Measurements from ENCODE around the gene HOXB7. TPM values are rescaled to one million over a fixed set of nuclear protein-coding genes. Genes with fewer than 3 reads are reported as not detected.

Gene HOXB7
- total and polyA plus RNA-seq, 2 of the 13 experiments (the other 11 are each of a cell fraction or from before 2014, with no cell fraction given), result 0.04 TPM; not detected in 1

DNA sequence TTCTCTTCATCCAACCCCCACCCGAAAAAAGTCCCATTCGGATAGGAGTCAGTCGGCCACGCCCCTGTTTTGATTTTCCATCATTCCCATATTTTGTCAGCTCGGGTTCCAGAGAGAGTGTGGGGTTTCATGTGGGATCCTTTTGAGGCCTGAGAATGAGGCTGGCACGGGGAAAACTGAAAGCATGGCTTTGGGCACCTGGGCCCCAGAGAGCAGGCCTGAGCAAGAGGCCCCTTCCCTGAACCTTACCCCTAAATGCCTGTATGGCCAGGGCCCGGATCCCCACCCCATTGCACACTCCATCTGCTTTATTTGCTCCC, 28.1 kb downstream of the HOXB7 start (continued):
- TF ChIP-seq, protein P1, sequence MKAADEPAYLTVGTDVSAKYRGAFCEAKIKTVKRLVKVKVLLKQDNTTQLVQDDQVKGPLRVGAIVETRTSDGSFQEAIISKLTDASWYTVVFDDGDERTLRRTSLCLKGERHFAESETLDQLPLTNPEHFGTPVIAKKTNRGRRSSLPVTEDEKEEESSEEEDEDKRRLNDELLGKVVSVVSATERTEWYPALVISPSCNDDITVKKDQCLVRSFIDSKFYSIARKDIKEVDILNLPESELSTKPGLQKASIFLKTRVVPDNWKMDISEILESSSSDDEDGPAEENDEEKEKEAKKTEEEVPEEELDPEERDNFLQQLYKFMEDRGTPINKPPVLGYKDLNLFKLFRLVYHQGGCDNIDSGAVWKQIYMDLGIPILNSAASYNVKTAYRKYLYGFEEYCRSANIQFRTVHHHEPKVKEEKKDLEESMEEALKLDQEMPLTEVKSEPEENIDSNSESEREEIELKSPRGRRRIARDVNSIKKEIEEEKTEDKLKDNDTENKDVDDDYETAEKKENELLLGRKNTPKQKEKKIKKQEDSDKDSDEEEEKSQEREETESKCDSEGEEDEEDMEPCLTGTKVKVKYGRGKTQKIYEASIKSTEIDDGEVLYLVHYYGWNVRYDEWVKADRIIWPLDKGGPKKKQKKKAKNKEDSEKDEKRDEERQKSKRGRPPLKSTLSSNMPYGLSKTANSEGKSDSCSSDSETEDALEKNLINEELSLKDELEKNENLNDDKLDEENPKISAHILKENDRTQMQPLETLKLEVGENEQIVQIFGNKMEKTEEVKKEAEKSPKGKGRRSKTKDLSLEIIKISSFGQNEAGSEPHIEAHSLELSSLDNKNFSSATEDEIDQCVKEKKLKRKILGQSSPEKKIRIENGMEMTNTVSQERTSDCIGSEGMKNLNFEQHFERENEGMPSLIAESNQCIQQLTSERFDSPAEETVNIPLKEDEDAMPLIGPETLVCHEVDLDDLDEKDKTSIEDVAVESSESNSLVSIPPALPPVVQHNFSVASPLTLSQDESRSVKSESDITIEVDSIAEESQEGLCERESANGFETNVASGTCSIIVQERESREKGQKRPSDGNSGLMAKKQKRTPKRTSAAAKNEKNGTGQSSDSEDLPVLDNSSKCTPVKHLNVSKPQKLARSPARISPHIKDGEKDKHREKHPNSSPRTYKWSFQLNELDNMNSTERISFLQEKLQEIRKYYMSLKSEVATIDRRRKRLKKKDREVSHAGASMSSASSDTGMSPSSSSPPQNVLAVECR (CRISPR knock-in tag; IDR thresholded peaks at IDR 0.05; ENCODE audit: borderline replicate concordance), result no peak
- TF ChIP-seq, protein P2, sequence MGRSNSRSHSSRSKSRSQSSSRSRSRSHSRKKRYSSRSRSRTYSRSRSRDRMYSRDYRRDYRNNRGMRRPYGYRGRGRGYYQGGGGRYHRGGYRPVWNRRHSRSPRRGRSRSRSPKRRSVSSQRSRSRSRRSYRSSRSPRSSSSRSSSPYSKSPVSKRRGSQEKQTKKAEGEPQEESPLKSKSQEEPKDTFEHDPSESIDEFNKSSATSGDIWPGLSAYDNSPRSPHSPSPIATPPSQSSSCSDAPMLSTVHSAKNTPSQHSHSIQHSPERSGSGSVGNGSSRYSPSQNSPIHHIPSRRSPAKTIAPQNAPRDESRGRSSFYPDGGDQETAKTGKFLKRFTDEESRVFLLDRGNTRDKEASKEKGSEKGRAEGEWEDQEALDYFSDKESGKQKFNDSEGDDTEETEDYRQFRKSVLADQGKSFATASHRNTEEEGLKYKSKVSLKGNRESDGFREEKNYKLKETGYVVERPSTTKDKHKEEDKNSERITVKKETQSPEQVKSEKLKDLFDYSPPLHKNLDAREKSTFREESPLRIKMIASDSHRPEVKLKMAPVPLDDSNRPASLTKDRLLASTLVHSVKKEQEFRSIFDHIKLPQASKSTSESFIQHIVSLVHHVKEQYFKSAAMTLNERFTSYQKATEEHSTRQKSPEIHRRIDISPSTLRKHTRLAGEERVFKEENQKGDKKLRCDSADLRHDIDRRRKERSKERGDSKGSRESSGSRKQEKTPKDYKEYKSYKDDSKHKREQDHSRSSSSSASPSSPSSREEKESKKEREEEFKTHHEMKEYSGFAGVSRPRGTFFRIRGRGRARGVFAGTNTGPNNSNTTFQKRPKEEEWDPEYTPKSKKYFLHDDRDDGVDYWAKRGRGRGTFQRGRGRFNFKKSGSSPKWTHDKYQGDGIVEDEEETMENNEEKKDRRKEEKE (IDR thresholded peaks at IDR 0.05), result no peak
- TF ChIP-seq MTF2 (CRISPR knock-in tag; IDR thresholded peaks at IDR 0.05; ENCODE audit: borderline replicate concordance), result no peak

GRCh38 chr17:48579760-48580554, 30.9 kb downstream of the HOXB7 start:
- no peak overlapping the region for H3K4me2 ChIP-seq (ENCODE audit: low read depth, low read length)
- ChIA-PET POLR2A (no interaction called here), CTCF (ENCODE audit: low intra/inter-chr PET ratio, low total read pairs) (no interaction called here)
- H2AFZ ChIP-seq (ENCODE audit: low read length), result no peak overlapping the region
- peaks cover 4% of the 10 kb centered on the region; the same call in 1 of the 2 replicates for H4K20me1 ChIP-seq (ENCODE audit: insufficient read depth, low read length)
- no peak overlapping the region for H3K27ac ChIP-seq (ENCODE audit: extremely low read length, insufficient read depth, low read length)
- no peaks in the 10 kb centered on the region for H3K9me3 ChIP-seq (ENCODE audit: low read length)
- BruUV-seq (replicated peaks), result no TSS peak
- FAIRE-seq, result no peak
- WGBS (ENCODE audit: low lambda C conversion rate), result 28% methylated on average over 26 of the region's 26 CpGs
- H3K79me2 ChIP-seq (ENCODE audit: insufficient read depth, low read length), result no peaks in the 10 kb centered on the region
- peaks cover 31 to 86% of the 10 kb centered on the region in 2 experiments for H3K27me3 ChIP-seq (ENCODE audit: control insufficient read depth in 1 of 2, insufficient read depth in 2 of 2, low read length in 2 of 2)
- H3K9ac ChIP-seq (ENCODE audit: insufficient read depth, low read depth, low read length), result no peak overlapping the region
- H3K36me3 ChIP-seq (replicated peaks in 1 of 2; ENCODE audit: control insufficient read depth in 1 of 2, insufficient read depth in 2 of 2, low read length in 2 of 2), result no peaks in the 10 kb centered on the region
- H3K4me1 ChIP-seq (ENCODE audit: insufficient read depth, low read length), result no peaks in the 10 kb centered on the region
- no peak for ATAC-seq
- TF ChIP-seq RNF2 (conservative IDR thresholded peaks at IDR 0.05; ENCODE audit: low read depth) (peak; percentile 52; the same call in 1 of the 2 replicates), ZNF558 (CRISPR knock-in tag; IDR thresholded peaks at IDR 0.05; ENCODE audit: borderline replicate concordance) (no peak), CBX2 (IDR thresholded peaks at IDR 0.05; ENCODE audit: low read depth, low read length) (peak; percentile 97), CBX2 (CRISPR knock-in tag; IDR thresholded peaks at IDR 0.05; ENCODE audit: low read depth) (no peak), ZMYM3 (CRISPR knock-in tag; IDR thresholded peaks at IDR 0.05) (no peak), ZFP36 (IDR thresholded peaks at IDR 0.05; ENCODE audit: borderline replicate concordance, low read depth, low read length, partially characterized antibody) (peak; percentile 81)
- in situ Hi-C loops (cut with HindIII; ENCODE audit: extremely low pct_ligation_motif_present, low pct_unique_long_range_greater_than_20kb) (no loop called here), intact Hi-C loops (cut with micrococcal nuclease; ENCODE audit: unreplicated experiment) (no loop called here)
- no peak overlapping the region for H3K4me3 ChIP-seq (replicated peaks in 1 of 3; ENCODE audit: insufficient read depth in 1 of 3, low read depth in 2 of 3, low read length in 3 of 3)
- no peak for DNase-seq (ENCODE audit: low spot score)

All from HepG2 (cell line).